NCI-H524 (cell line): ENCODE measurements around the gene GPSM1.
A peak's percentile ranks its signal among the peaks of the same experiment; 100 is the strongest.

Experiments used
- DNase-seq, 2 experiments: peaks; one replicate each; lab custom pipeline; 2025; lab: John Stamatoyannopoulos, UW

GPSM1 gene

DNA sequence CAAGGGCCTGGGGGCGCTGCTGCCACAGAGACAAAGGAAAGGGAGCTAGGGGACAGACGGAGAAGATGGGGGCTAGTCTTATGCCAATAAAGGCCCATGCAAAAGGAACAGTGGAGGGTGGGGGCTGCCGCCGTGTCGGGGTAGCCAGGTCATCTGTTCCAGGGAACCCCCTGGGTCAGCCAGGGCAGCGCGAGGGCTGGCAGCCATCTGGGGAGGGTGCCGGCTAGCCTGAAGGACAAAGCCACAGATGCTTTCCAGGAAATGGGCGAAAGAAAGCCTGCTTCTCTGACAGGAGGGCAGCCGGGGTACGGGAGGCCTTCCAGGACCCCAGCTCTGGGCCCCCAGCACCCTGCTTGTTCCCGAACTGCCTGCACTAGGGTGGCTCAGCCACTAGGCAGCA, 47.8 kb downstream of the GPSM1 start:
- no peak for DNase-seq

- no peak for DNase-seq
Observed at GRCh38 chr9:136376457-136376856, 49.1 kb downstream of the GPSM1 start.

DNA sequence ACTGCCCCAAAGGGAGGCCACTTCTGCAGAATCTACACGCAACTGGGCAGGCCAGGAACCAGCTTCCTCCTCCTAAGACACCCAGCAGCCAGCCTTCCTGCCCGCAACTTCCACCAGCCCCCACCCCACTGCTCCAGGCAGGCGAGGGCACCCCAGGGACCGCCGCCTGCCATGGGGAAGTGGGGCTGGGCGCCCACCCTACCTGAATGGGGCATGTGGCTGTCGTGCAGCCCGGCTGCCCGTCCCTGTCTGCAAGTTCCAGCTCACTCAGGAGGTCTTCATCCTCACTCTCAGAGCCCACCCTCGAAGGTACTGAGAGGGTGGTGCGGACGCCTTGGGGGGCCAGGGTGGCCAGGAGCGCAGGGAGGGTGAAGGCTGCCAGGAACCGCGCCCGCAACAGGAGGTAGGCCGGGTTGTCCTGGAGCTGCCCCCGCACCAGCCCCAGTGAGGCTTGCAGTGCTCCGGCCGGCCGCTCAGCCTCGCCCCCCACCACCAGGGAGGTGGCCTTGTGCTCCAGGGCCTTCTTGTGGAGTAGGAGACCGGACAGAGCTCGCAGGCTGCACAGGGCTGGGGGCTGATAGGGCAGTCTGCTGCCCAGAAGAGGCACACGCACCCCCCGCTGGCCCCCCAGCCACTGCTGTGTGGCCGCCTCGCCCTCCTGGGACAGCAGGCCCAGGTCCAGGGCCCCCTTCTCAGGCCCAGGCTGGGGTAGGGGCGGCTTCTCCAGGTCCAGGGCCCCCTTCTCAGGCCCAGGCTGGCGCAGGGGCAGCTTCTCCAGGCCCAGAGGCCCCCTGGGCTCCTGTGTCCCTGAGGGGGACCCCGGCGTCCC, 50.2 kb downstream of the GPSM1 start:
- no peak for DNase-seq

DNA sequence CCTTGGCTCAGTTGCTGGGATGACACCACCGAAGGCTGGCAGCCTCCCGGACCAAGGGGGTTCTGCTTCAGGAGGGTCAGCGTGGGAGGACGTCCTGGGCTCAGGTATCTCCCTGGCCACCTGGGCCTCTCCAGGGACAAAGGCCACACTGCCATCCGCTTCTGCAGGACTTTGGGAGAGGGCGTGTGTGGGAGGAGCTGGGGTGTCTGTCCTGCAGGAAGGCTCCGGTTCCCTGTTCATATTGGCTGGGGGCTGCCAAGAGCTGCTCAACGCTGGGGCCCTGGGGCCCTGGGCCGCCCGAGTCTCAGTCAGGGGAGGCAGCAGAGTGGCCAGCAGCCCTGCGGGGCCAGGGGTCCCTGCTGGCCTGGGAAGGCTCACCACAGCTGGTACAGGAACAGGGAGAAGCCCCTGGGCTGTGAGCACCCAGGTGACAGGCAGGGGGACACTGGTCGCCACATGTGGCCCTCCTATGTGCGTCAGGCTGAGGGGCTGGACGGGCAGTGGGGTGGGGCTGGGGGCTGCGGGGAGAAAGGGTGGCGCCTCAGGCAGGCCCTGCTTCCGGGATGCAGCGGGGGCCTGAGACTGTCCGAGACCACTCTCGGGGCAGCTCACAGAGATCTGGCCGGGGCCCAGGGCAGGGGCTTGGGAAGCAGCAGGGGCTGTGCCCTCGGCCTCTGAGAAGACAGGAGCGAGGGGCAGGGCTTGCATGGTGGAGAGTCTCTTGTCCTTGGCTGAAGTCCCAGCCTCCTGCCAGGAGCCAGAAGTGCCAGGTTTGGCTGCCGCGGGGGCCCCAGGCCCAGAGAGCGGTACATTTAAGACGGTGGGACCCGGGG, 51.0 kb downstream of the GPSM1 start:
- DNase-seq, result no peak

DNA sequence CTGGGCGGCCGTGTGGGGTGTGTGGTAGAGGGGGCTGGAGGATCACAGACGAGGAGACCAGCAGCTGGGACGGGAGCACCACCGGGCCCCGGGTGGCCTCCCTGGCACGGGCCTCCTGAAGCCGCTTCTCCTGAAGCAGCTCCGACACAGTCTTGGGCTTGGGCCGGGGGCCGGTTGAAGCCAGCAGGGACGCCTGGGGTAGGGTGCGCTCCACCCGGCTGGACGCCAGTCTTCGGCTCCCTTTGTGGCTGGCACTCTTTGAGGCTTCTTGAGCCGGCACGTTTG, 51.6 kb downstream of the GPSM1 start:
- DNase-seq, result no peak

DNA sequence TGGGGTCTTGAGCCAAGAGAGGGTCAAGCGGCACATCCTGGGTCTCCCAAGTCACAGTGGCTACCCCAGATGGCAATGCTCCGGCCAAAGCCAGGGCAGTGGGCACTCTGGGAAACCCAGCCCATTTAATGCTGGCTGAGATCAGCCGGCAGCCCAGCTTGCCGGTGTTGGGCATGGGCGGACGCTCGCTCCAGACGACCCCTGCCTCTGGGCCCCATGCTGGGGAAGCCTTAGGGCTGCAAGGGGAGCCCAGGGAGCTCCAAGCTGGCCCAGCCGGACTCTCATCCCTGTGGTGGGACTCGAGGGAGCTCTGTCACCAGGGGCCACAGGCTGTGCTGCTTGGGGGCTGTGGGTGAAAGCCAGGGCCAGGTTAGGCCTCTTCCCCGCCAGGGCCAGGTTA, 52.1 kb downstream of the GPSM1 start:
- DNase-seq, result no peak

DNA sequence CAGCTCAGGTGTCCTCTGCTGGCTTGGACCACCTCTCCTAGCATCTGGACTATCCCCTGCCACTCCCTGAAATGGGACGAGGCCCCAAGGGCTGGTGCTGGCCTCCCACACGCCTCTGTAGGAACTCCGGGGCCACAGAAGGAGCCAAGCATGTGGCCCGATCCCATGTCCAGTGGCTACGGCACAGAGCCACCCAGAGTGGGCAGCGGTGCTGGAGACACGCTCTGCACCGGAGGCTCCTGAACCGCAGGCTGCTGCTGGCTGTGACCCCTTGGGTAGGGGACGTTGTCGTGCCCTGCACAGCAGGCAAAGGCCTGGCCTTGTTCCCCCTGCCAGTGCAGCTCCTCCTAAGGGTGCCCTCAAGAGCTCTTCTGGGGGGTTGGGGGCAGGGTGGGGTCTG, 52.6 kb downstream of the GPSM1 start:
- no peak for DNase-seq

- DNase-seq, result no peak
Observed at GRCh38 chr9:136380381-136380780, 53.0 kb downstream of the GPSM1 start.

GRCh38 chr9:136381311-136381710, 54.0 kb downstream of the GPSM1 start:
- DNase-seq, result no peak

DNA sequence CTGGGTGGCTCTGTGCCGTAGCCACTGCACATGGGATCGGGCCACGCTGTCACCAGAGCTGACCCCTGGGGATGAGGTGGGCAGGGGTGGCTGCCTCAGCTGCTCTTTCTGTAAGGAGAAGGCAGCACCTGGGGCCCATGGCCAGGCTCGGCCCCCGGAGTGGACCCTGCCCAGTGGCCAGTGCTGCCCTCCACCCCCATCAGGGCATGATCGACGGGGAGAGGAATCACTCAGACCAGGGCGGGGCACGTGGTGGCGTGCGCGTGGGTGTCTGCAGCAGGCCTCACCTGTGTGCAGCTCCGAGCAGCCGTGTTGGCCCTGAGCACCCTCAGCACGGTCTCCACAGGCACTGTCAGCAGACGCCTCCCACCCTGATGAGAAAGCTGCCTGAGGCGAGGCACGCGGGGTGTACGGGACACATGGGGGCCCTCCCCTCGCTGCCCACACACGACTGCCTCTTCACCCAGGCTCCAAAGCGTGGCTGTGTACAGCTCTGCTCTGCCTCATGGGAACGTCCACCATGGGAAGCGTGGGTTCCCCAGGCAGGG, 54.7 kb downstream of the GPSM1 start:
- no peak for DNase-seq

DNA sequence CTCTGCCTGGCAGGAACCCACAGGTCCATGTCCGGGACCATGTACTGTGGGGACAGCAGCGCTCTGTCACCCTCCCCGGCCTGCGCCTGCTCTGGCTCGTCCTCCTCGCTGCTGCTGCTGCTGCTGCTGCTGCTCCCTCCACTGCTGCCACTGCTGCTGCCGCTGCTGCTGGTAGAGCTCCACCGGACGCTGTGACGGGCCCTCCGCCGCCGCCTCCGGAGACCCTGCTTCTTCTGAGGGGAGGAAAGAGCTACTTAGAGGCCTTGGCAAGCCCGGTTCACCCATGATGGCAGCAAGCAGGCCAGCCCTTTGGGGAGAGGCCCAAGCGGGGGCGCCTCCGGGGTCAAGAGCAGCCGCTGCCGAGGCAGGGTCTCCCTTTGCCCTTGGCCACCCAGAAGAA, 56.1 kb downstream of the GPSM1 start:
- no peak for DNase-seq

DNA sequence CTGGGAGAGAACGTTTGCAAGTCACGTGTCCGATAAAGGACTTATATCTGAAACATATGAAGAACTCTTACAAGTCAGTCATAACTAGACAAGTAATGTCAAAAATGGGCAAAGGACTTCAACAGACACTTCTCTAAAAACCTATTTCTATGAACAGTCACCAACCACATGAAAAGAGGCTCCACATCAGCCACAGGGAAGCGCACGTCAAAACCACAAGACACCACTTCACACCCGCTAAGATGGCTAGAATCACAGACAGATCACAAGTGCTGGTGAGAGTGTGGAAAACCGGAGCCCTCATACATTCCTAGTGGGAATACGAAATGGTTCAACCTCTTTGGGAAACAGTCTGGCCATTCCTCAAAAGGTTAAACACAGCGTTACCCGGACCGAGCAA, 57.7 kb downstream of the GPSM1 start:
- DNase-seq, result no peak

- peak in 1 of 2 experiments; percentile 50 for DNase-seq
Observed at GRCh38 chr9:136386018-136386417, 58.7 kb downstream of the GPSM1 start.

GRCh38 chr9:136387217-136387616, 59.9 kb downstream of the GPSM1 start:
- no peak for DNase-seq

- DNase-seq, result no peak
Observed at GRCh38 chr9:136389396-136389795, 62.1 kb downstream of the GPSM1 start.

- DNase-seq, result no peak
Observed at GRCh38 chr9:136391737-136392537, 64.6 kb downstream of the GPSM1 start.

DNA sequence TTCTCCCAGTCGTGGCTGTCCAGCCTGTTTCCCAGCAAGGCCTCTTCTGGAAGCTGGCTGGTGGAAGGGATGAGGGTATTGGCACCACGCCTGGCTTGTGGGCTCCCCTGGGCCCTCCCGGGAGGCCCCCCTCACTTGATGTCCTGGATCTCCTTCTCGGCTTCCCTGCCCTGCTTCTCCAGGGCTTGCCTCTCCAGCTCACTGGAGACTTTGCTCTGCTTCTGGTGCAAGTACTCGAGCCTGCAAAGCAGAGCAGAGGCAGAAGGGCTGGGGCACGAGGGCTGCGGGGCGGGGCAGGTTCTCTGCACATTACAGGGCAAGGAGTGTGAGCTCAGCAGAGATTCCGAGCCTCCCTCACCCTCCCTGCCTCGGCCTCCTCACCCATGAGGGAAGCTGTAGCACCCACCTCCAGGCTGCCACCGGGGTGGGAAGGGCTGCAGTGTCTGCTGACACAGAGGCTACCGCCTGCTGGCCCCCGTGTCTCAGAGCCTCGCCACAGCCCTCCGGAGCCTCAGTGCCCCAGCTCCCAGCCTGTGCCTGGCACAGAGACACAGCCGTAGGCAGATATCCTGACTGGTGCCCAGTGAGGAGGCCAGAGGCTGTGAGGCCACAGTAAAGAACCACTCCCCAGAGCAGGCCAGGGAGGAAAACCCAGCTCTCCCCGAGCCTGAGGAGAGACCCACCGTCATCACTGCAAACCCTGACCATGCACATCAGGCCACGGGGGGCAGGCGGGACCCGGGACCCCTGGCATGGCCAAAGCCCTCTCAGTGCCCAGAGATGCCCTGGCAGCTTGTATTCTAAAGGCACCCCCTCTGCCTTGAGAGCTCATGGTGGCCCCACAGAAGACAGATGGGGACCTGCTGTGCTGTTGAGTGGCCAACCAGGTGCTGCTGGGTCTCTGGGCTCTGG, 65.5 kb downstream of the GPSM1 start:
- DNase-seq, result no peak

- no peak for DNase-seq
Observed at GRCh38 chr9:136393531-136393930, 66.2 kb downstream of the GPSM1 start.

DNA sequence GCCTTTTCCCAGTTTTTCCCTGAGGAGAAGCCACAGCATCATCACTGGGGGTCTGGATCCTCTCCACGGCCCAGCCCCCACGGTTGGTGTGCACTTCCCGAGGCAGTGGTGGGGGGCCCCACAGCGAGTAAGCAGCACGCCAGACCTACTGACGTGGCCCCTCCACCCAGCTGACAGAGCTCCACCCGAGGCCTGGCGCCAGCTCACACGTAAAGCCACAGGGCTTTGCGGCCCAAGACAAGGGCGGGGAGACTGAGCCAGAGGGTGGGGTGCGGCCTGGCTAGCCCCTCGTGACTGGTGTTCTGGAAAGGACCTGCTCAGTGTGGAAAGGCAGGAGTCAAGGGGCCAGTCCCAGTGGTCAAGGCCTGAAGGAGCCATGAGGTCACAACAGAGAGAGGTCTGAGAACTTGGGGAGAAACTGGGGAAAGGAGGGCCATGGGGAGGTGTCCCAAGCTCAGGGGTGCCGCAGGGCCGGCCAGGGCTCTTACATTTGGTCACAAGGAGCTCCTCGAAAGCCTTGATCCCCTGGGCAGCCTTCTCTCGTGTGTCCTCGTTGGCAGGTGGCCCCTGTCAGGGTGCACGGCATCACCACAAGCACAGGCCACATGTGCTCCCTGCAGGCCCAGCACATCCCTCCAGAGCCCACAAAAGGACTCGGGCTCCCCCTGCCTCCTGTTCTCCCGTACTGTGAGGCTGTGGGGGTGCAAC, 67.1 kb downstream of the GPSM1 start:
- DNase-seq, result no peak

GRCh38 chr9:136395020-136395340, 67.6 kb downstream of the GPSM1 start:
- DNase-seq, result no peak
